GM19023 (cell line): ENCODE data around the gene EREG.
A peak's percentile ranks its signal among the peaks of the same experiment; 100 is the strongest.
"Not testable (repeated sequence)": the region's sequence is repeated elsewhere in the genome, so short reads cannot be mapped to it uniquely, and the experiment has no call there.

ENCODE experiments used
- ATAC-seq: cut with Tn5 transposase; IDR thresholded peaks from one replicate; pipeline ENCODE4 v1.9.1; 2021; ENCODE audit warnings: mild to moderate bottlenecking, moderate library complexity; ENCODE audit not compliant: unreplicated experiment

EREG gene

DNA sequence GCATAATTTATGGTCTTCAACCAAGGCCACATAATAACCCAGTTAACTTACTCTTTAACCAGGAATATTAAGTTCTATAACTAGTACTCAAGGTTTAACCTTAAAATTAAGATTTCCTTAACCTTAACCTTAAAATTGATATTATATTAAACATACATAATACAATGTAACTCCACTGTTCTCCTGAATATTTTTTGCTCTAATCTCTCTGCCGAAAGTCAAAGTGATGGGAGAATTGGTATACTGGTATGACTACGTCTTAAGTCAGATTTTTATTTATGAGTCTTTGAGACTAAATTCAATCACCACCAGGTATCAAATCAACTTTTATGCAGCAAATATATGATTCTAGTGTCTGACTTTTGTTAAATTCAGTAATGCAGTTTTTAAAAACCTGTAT is 22.8 kb downstream of the EREG start:
- no peak for ATAC-seq

DNA sequence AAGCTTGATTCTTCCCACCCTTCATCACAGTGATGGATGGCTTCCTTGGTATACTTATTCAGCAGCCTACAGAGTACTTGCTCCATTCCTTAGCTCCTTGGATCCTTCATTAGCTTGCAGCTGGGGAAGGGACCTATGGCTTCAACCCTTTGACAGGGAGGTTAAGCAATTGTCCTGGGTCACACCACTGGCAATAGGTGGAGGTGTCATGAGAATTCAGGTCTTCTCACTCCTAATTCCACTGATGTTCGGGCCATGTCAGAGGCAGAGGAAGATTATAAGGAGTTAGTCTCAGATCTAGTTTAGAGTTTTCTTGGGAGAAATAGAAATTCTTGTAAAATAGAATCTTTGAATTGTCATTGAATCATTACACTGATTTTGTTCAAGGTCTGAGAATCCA is 24.5 kb downstream of the EREG start:
- ATAC-seq, result no peak

DNA sequence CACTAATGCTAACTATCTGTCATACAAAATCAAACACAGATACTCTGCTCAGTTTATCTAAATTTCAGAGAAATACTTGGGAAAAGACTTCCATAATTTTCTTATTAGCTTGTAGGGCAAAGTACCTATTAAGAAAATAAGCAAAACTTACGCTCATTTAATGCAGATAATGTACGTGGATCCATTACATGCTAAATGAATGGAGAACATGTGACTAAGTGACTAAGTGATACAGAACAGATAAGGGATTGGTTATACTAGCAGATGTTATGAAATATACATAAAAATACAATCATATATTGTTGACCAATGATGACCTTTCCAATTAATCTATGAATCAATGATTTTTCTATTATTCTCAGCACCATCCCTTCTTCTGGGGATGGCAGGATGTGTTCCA is 25.7 kb downstream of the EREG start:
- no peak for ATAC-seq

DNA sequence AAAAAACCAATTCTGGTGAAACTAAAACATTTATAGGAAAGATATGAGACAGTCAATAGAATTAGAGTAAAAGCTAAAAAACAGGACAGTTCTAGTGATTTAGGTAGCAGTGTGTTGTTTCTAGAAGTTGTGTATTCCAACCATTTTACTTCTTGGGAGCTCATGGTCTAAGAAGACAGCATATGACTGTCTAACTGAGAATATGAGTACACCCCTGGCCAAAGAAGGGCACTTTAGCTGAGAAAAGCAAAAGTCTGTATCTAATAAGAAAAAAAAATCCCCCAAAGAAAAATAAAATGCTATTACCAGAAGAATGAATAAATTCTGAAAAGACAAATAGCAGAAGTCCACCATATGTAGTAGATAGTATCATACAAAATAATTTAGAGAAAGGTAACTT is 26.4 kb downstream of the EREG start:
- no peak for ATAC-seq

DNA sequence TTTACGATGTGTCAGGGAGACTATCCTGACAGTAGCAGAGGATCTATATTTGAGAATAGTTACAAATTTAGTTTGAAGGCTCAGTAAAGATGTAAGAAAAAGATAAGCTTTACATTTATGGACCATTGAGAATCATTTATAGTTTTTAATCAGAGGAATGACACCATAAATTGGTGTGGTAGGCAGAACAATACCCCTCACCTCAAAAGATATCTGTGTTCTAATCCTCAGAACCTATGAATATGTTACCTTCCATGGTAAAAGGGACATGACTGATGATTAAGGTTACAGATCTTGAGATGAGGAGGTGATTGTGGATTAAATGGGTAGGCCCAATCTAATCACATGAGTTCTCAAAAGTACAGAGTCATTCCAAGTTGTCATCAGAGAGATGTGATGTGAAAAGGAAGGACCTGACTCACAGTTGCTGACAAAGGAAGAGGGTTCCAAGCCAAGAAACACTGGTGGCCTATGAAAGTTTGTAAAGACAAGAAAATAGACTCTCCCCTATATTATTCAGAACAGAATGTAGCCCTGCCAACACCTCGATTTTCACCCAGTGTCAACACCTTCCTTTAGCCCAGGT is 27.0 kb downstream of the EREG start:
- ATAC-seq, result no peak

DNA sequence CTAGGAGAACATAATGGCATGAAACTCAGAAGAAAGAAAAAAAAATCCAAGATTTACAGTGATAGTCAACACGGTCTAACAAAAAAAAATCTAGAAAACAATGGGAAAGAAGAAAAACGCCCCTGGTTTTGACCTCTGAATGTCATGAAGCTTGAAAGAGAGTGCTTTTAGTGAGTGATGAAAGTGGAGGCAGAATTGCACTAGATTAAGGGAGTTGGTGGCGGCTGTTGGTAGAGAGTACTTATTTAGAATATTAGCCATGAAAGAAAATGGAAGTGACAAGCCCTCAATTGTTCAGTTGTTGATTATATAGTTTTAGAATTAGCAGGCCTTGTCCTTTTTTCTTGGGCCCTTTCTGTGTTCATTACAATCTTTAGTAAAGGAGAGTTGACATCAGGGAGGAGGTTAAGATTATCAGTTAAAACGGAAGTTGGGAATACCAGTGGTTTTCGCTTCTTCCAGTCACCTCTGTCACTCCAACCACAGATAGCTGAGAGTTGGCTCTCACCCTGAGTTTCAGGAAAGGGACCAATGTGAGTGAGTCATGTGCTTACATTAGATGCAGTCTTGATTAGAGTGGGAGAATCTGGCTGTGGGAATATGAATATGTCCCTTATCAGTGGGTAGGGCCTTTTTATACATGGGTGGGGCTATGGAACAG is 29.7 kb downstream of the EREG start:
- no peak for ATAC-seq

DNA sequence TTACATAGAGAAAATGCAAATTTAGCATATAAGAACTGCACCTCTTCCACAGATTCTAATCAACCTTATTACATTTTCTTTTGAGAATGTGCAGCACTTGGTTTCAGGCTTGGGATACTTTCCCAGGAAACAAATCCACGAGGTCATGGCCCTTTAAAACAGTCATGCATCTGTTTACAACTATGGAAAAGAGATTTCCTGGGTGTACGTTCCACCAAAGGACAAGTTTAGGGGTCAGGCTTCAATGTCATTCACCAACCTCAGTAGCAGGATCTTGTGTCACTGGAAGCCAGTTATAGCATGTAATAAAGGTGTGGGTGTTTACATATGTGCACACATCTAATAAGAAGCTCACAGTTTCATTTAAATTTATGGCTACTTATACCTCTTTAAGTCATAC is 30.7 kb downstream of the EREG start:
- ATAC-seq, result no peak

DNA sequence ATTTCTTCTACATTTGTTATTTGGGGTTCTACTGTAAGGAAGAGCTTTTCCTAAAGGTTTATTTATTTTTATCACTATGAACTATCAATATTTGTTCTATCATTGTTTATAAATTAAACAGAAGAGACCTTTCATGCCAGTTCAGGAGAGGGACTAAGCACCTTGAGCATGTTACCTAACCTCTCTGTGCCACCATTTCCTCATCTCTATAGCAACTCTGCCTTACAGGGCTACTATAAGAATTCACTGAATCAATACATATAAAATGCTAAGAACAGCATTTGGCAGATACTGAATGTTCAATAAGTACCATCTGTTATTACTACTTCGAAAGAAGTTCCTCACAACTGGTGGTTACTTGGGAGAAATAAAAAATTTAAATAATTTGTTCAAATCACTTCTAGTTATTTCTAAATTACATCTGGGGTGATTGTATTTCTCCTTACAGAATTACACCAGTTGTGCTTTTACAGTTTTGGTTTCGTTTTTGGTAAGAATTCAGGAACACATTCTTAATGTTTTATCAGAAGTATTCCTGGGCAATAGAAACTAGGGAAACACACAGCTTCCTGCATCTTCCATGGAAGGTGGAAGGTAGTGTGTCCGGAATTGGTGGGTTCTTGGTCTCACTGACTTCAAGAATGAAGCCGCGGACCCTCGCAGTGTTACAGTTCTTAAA is 32.9 kb downstream of the EREG start:
- no peak for ATAC-seq

DNA sequence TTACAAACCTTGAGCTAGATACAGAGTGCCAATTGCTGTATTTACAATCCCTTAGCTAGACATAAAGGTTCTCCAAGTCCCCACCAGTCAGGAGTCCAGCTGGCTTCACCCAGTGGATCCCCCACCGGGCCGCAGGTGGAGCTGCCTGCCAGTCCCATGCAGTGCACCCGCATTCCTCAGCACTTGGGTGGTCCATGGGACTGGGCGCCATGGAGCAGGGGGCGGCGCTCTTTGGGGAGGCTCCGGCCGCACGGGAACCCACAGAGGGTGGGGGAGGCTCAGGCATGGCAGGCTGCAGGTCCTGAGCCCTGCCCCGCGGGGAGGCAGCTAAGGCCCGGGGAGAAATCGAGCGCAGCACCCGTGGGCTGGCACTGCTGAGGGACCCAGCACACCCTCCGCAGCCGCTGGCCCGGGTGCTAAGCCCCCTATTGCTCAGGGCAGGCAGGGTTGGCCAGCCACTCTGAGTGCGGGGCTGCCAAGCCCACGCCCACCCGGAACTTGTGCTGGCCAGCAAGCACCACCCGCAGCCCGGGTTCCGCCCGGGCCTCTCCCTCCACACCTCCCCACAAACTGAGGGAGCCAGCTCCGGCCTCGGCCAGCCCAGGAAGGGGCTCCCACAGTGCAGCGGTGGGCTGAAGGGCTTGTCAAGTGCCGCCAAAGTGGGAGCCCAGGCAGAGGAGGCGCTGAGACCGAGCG is 34.1 kb downstream of the EREG start:
- not testable (repeated sequence) for ATAC-seq

DNA sequence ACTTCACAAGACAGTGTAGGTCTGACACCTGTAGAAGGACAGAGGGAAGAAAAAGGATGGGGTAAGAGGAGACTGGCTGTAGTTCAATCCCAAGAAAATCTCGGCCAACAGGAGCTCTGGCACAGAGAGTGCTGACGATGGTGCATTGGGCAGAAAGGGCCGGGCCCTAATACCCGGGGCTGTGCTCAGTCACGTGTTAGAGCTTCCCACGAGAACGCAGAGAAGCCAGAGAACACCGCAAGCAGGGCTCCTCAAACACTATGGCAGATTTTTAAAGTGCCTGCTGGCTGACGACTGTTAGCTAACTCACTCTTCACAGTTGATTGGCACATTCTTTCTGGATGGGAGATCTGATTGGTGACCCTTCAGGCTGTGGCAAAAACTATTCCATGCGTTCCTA is 35.5 kb downstream of the EREG start:
- ATAC-seq, result no peak

DNA sequence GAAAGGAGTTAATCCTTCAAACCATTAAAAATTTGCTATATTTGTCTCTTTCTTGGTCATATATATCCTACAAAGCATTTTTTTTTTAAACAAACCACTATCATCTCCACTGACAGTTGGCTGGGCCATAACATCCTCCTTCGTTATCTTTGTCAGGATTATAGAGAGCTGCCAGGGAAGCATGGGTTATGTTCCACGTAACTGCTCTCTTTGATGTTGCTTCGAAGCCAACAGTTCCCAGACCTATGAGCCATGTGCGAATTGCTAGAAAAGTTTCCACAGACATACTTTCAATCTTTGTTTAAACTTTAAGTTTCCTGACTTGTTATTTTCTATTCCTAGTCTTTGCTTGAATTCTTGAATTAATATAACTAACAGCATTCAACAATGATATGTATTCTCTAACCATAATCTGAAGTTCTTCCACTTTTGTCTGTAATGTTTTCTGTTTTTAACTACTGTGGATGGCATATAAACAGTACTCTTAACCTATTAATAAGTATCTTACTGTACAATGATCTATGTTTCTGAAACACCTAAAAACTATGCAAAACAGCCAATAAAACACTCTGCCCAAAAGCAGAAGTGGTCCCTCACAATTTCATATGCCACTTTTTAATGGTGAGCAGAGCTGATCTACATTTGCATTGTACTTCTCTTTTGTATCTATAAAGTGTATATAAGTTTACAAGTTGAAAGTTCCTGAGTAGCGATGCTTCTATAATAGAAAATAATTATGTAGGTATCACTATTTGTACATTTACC is 37.9 kb downstream of the EREG start:
- peak; percentile 84 for ATAC-seq

DNA sequence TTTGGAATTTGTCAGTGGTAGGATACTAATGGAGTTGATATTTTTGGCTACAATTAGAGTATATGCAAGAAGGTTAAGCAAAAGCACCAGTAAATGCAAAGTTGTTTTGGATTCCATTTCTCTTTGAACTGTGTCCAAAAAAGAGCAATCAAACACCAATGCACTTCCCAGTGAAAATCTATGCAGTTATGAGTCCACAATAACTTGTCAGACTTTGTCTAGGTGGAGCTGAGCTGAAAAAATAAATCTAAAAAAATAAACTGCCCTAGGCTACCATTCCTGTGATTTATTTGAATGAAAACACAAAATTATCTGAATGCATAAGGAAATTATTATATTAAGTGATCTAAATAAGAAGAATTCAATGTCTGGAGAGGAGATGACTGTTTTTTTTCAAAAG is 42.9 kb downstream of the EREG start:
- ATAC-seq, result no peak

DNA sequence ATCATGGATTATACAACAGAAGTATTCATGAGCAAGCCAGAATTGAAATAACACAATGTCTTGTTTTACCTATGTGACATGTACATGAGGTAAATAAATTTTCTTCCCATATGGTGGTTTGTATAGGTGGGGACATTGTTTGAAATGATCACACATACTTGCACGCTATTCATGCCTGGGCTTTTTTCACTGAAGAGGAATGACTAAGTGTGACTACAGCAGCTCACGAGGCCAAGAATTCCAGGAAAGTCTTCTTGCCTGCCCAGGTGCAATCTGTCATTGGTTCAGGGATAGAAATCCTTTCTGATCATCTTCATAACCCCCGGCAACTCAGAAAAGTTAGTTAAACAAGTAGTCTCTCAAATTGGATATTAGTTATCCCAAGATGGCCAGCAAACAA is 43.7 kb downstream of the EREG start:
- no peak for ATAC-seq

DNA sequence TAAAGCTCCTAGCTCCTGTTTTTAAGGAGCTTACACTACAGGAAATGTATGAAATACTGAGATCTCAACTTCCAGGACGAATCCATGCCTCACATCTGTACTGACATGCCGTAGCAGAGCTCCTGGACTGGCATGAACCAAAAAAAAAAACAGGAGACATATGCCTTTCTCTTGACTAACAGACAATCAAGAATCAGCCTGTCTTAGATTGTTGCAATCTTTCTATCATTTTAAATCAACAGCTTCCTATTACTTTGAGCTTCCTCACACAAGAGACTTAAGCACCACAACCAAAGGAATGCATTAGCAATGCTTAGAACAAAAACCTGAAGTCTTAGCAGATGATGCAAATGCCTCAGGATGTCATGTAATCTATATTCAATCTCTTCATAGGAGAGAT is 45.3 kb downstream of the EREG start:
- ATAC-seq, result no peak

DNA sequence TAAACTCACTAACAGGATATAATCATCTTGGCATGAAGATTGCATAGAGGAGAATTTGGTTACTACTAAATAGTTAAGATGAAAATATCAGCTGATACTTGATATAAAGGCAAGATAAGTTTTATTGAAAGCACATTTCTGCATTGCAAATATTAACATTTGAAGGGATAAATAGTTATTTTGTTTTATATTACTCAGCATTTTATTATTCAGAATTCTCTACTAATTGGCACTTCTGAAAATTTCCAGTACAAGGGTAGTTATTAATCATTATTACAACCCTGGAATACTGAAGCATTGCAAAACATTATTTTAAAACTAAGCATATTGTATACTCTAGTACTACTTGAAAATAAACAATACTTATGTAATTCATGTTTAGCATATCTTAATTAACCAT is 47.3 kb downstream of the EREG start:
- no peak for ATAC-seq

DNA sequence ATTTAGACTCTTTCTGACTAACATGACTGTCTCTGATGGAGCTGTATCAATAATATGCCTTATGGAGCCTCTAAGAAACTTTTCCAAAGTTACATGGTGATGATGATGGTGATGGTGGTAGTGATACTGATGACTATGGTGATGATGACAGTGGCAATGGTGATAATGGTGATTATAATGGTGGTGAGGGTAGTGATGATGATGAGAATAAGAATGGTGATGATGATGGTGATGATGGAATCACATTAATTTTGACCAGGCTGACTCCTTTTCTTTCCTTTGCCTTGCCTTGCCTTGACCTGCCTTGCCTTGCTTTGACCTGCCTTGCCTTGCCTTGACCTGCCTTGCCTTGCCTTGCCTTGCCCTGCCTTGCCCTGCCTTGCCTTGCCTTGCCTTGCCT is 48.3 kb downstream of the EREG start:
- ATAC-seq, result no peak

DNA sequence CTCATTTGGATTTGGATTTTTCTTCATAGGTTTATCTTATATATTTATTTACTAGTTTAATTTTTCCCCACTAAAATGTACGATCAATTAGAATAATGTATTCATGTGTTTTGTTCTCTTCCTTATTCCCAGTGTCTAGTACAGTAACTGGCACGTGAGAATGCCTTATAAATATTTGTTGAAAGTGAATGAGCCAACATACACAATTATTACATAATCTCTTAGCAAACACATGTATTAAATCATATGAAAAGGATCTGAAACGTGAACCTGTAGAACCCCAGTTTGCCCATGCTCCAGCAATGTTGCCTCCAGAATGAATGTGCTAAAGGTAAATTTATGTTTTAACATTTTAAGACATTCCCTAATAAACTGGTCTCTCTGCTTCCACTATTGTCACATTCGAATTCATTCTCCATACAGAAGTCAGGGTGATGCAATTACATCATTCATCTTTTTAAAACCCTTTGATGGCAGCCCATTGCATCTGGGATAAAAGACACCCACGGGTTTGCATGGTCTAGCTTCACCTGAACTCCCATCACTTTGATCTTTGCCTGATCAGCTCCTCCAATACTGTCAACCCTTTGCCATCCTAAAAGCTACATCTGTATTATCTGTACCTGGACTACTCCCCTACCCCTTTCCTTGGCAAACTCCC is 49.3 kb downstream of the EREG start:
- ATAC-seq, result no peak

DNA sequence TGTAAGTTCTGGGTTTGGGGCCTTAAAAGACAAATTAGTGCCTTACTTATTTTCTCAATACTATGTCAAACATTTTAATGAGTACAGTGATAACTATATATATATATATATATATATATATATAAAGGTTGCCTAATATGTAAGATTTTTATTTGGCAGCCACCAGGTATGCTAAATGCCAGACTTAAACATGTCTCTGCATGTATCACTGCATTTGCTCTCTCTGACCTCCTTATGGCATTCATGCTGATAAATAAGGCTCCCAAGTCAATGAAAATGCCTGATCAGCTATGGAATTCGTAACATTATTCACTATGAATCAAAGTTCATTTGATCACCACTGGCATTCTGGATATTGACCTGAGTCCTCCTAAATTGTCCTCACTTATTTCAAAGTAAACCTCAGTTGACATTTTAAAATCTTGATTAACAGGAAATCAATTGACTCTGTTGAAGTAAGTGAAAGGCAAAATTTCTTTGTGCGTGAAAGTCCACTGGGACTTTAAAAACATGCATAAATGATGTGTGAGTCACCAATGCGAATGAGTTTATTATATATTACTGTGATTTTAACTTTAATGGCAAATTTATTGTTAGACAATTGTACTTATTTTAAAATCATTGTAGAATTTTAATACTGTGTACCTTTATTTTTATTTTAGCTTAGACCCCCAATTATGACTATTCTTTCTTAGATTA is 50.8 kb downstream of the EREG start:
- ATAC-seq, result no peak

DNA sequence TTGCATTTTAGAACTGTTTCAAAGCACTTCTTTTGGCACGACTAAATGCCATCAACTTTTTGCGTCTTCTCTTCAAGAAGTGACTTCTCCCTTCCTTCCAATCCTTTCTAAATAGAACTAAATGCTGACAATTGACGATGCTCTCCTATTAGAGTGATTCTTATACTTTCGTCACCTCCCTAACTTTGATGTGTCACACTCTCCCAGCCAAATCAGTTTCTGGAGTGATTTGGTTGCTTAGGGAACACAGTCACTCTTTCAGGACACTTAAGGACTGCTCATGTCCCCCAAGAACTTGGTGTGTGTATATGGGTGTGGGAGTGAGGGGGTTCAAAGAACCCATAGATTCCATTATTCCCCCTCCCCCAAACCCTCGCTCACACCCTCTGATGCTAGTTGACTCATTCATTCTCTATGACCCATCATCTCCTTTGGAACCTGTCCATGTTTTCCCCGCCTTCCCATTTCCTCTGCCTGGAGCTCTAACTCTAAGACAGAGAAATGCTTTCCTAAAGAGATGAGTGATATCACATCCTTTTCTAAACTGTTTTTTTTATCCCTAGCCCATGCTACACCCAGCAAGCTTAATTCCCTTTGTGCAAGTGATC is 53.2 kb downstream of the EREG start:
- no peak for ATAC-seq

DNA sequence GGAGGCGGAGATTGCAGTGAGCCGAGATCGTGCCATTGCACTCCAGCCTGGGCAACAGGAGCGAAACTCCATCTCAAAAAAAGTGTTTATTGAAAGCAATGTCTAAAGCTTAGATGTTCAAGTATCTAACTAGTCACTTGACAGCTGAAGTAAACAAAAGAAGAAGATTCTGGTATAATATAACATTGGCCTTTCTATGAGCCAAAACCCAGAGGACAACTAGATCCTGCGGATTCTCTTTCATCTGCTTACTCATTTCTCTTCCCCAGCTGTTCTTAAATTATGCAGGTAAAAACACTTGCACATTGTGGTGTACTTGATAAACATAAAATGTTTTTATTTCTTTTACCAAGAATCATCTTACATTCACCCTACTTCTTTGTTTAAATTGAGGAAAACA is 55.9 kb downstream of the EREG start:
- no peak for ATAC-seq
